OCI-LY1 (cell line): ENCODE measurements around the gene AQP10.

ENCODE experiments used
- H2AFZ ChIP-seq: fragments of 200-600 bp; sonication (generic), shearing (Covaris generic); 2 replicates; pipeline ENCODE4 v1.6.0; 2014; ENCODE audit warnings: antibody characterized with exemption, mild to moderate bottlenecking, low read length
- H3F3A ChIP-seq: fragments of 200-600 bp; sonication (generic), shearing (Covaris generic); 2 replicates; pipeline ENCODE4 v1.6.0; 2014; ENCODE audit warnings: mild to moderate bottlenecking, antibody characterized with exemption, low read length, moderate library complexity; ENCODE audit not compliant: insufficient read depth
- H3K27ac ChIP-seq: fragments of 200-600 bp; sonication (generic); 2 replicates; pipeline ENCODE4 v1.5.1; 2014; ENCODE audit warnings: low read length, mixed run types, mild to moderate bottlenecking, low read depth; ENCODE audit not compliant: poor library complexity, severe bottlenecking
- H3K27me3 ChIP-seq: fragments of 200-600 bp; sonication (generic); 2 replicates; pipeline ENCODE4 v1.6.0; 2014; ENCODE audit warnings: antibody characterized with exemption, mild to moderate bottlenecking, low read length, moderate library complexity; ENCODE audit not compliant: insufficient read depth
- H3K36me3 ChIP-seq: fragments of 200-600 bp; sonication (generic); 2 replicates; pipeline ENCODE4 v1.6.1; 2014; ENCODE audit warnings: mild to moderate bottlenecking, antibody characterized with exemption, low read length, moderate library complexity, mixed read lengths; ENCODE audit not compliant: insufficient read depth
- H3K4me1 ChIP-seq: fragments of 200-600 bp; sonication (generic); 2 replicates; pipeline ENCODE4 v1.5.1; 2014; ENCODE audit warnings: mild to moderate bottlenecking, low read length, moderate library complexity; ENCODE audit not compliant: insufficient read depth, severe bottlenecking
- H3K4me2 ChIP-seq: fragments of 200-600 bp; sonication (generic), shearing (Covaris generic); 2 replicates; pipeline ENCODE4 v1.6.1; 2014; ENCODE audit warnings: low read length
- H3K4me3 ChIP-seq: fragments of 200-600 bp; sonication (generic); 2 replicates; pipeline ENCODE4 v1.5.1; 2014; ENCODE audit warnings: low read length, low read depth, mild to moderate bottlenecking, mixed read lengths; ENCODE audit not compliant: poor library complexity, severe bottlenecking
- H3K79me2 ChIP-seq: fragments of 200-600 bp; shearing (Covaris generic); 2 replicates; pipeline ENCODE4 v1.6.1; 2016; ENCODE audit warnings: mixed run types, low read length, mixed read lengths; ENCODE audit not compliant: insufficient read depth
- H3K9ac ChIP-seq: fragments of 200-600 bp; sonication (generic), shearing (Covaris generic); 2 replicates; pipeline ENCODE4 v1.6.1; 2014; ENCODE audit warnings: mild to moderate bottlenecking, low read length, mixed read lengths
- H3K9me2 ChIP-seq: fragments of 200-600 bp; sonication (generic), shearing (Covaris generic); 2 replicates; pipeline ENCODE4 v1.6.1; 2014; ENCODE audit warnings: low read depth, mild to moderate bottlenecking, low read length, mixed read lengths
- H3K9me3 ChIP-seq: fragments of 200-600 bp; shearing (Covaris generic); 2 replicates; pipeline ENCODE4 v1.6.1; 2014; ENCODE audit warnings: low read length, mixed read lengths
- H4K20me1 ChIP-seq: fragments of 200-600 bp; sonication (generic), shearing (Covaris generic); 2 replicates; pipeline ENCODE4 v1.6.0; 2016; ENCODE audit warnings: mild to moderate bottlenecking, low read length; ENCODE audit not compliant: insufficient read depth
- CTCF ChIP-seq: fragments of 200-600 bp; sonication (generic), shearing (Covaris generic); IDR thresholded peaks from 2 replicates; pipeline ENCODE4 v1.5.1; 2017; ENCODE audit warnings: mild to moderate bottlenecking, antibody characterized with exemption, low read length, moderate library complexity, mixed read lengths
- EZH2 ChIP-seq: fragments of 200-600 bp; sonication (generic), shearing (Covaris generic); IDR thresholded peaks from 2 replicates; pipeline ENCODE4 v1.8.0; 2017; ENCODE audit warnings: borderline replicate concordance, mixed run types, mild to moderate bottlenecking, antibody characterized with exemption, low read length, moderate library complexity, mixed read lengths

Gene AQP10

GRCh38 chr1:154342836-154343472 is 22.1 kb downstream of the AQP10 start:
- Histone ChIP-seq H3K9me3 (no peaks in the 10 kb centered on the region), H3K9ac (no peak overlapping the region), H3K4me3 (no peak overlapping the region), H3K27me3 (no peaks in the 10 kb centered on the region), H3K79me2 (no peaks in the 10 kb centered on the region), H3K4me2 (no peak overlapping the region), H3F3A (no peaks in the 10 kb centered on the region), H3K27ac (no peak overlapping the region), H3K36me3 (no peaks in the 10 kb centered on the region; the same call in 1 of the 2 replicates), H3K9me2 (no peaks in the 10 kb centered on the region), H4K20me1 (no peaks in the 10 kb centered on the region), H2AFZ (no peak overlapping the region), H3K4me1 (no peaks in the 10 kb centered on the region)
- TF ChIP-seq EZH2: no peak
- no peak for TF ChIP-seq CTCF

GRCh38 chr1:154344977-154345837 is 24.3 kb downstream of the AQP10 start:
- TF ChIP-seq CTCF: peak; percentile 93
- no peak for TF ChIP-seq EZH2
- no peak overlapping the region for H3K4me2 ChIP-seq
- H3K4me3 ChIP-seq: no peak overlapping the region

GRCh38 chr1:154346276-154346917 is 25.5 kb downstream of the AQP10 start:
- no peaks in the 10 kb centered on the region for H4K20me1 ChIP-seq
- no peak overlapping the region for H3K4me2 ChIP-seq
- no peaks in the 10 kb centered on the region for H3K36me3 ChIP-seq

More at GRCh38 chr1:154344977-154345837, 24.3 kb downstream of the AQP10 start:
- H3K4me1 ChIP-seq: no peaks in the 10 kb centered on the region
- no peaks in the 10 kb centered on the region for H3K9me3 ChIP-seq
- no peaks in the 10 kb centered on the region for H3K9me2 ChIP-seq
- no peaks in the 10 kb centered on the region; the same call in 1 of the 2 replicates for H3K36me3 ChIP-seq
- no peaks in the 10 kb centered on the region for H4K20me1 ChIP-seq
- no peak overlapping the region for H3K27ac ChIP-seq
- no peak overlapping the region for H2AFZ ChIP-seq
- H3K9ac ChIP-seq: no peak overlapping the region
- no peaks in the 10 kb centered on the region for H3K27me3 ChIP-seq
- no peaks in the 10 kb centered on the region for H3K79me2 ChIP-seq
- no peaks in the 10 kb centered on the region for H3F3A ChIP-seq

More at GRCh38 chr1:154346276-154346917, 25.5 kb downstream of the AQP10 start:
- Histone ChIP-seq H3K9me3 (no peaks in the 10 kb centered on the region), H3K9ac (no peak overlapping the region), H3K27me3 (no peaks in the 10 kb centered on the region), H3K27ac (no peak overlapping the region), H3K79me2 (no peaks in the 10 kb centered on the region), H3K9me2 (no peaks in the 10 kb centered on the region), H3K4me3 (no peak overlapping the region), H3F3A (no peaks in the 10 kb centered on the region), H3K4me1 (no peaks in the 10 kb centered on the region), H2AFZ (no peak overlapping the region)
- TF ChIP-seq EZH2: no peak
- no peak for TF ChIP-seq CTCF
